ENCODE measurements around the gene ITPK1.
A peak's percentile ranks its signal among the peaks of the same experiment; 100 is the strongest.

Gene ITPK1

DNA sequence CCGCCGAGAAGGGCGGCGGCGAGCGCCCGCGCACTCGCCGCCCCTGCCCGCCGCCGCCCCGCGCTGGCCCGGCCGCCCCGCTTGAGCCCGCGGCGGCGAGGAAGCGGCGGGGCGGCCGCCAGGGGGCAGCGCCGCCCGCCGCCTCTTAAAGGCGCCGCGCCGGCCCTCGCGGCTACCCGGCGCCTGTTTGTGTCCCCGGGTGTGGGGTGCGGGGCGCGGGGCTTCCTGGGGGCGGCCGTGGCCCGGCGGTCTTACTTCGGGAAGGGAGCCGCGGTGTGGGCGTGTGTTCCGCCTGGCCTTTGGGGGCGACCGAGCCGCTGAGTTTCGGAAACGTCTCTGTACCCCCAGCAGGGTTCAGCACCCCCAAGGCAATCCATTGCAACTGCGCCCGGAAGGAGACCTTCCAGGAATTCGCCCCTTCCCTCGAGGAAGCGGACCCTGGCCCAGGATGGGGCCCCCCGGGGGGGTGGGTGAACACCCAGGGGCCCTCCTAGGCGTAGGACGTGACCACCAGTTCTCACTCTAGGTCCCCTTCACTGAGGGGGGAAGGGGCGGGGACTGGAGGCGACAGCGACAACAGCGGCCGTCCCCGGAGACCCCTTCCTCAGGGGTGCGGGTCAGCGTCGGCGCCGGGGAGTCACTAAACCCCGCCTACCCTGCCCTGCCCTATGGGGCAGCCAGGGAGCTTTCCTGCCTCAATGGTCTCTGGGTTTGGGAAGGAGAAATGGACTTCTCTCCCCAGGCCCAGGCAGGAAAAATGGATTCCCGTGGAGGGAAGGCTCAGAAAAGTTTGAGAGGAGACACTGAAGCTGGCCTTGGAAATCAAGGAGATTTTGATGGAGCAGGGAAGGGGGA lies at the start of gene ITPK1 (continued):
- TF ChIP-seq ZFP69B (tag by site-specific recombination; IDR thresholded peaks at IDR 0.05) = no peak
- 0 out of 2 replicates have a peak, but pooled peaks have one; percentile 41 for TF ChIP-seq KLF16 (tag by site-specific recombination; IDR thresholded peaks at IDR 0.05)
- TF ChIP-seq TRIM28 (IDR thresholded peaks at IDR 0.05; ENCODE audit: borderline replicate concordance, low read length) = no peak
- no peak for TF ChIP-seq ZNF76 (tag by site-specific recombination; IDR thresholded peaks at IDR 0.05; ENCODE audit: borderline replicate concordance, low read depth)
- TF ChIP-seq, protein P1, sequence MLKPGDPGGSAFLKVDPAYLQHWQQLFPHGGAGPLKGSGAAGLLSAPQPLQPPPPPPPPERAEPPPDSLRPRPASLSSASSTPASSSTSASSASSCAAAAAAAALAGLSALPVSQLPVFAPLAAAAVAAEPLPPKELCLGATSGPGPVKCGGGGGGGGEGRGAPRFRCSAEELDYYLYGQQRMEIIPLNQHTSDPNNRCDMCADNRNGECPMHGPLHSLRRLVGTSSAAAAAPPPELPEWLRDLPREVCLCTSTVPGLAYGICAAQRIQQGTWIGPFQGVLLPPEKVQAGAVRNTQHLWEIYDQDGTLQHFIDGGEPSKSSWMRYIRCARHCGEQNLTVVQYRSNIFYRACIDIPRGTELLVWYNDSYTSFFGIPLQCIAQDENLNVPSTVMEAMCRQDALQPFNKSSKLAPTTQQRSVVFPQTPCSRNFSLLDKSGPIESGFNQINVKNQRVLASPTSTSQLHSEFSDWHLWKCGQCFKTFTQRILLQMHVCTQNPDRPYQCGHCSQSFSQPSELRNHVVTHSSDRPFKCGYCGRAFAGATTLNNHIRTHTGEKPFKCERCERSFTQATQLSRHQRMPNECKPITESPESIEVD (tag by site-specific recombination; IDR thresholded peaks at IDR 0.05) = no peak
- no peak for TF ChIP-seq KLF10 (tag by site-specific recombination; IDR thresholded peaks at IDR 0.05)
- TF ChIP-seq ZNF621 (tag by site-specific recombination; IDR thresholded peaks at IDR 0.05) = no peak
- TF ChIP-seq, protein P2, sequence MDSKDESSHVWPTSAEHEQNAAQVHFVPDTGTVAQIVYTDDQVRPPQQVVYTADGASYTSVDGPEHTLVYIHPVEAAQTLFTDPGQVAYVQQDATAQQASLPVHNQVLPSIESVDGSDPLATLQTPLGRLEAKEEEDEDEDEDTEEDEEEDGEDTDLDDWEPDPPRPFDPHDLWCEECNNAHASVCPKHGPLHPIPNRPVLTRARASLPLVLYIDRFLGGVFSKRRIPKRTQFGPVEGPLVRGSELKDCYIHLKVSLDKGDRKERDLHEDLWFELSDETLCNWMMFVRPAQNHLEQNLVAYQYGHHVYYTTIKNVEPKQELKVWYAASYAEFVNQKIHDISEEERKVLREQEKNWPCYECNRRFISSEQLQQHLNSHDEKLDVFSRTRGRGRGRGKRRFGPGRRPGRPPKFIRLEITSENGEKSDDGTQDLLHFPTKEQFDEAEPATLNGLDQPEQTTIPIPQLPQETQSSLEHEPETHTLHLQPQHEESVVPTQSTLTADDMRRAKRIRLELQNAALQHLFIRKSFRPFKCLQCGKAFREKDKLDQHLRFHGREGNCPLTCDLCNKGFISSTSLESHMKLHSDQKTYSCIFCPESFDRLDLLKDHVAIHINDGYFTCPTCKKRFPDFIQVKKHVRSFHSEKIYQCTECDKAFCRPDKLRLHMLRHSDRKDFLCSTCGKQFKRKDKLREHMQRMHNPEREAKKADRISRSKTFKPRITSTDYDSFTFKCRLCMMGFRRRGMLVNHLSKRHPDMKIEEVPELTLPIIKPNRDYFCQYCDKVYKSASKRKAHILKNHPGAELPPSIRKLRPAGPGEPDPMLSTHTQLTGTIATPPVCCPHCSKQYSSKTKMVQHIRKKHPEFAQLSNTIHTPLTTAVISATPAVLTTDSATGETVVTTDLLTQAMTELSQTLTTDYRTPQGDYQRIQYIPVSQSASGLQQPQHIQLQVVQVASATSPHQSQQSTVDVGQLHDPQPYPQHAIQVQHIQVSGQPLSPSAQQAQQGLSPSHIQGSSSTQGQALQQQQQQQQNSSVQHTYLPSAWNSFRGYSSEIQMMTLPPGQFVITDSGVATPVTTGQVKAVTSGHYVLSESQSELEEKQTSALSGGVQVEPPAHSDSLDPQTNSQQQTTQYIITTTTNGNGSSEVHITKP (tag by site-specific recombination; IDR thresholded peaks at IDR 0.05) = peak; percentile 37
- TF ChIP-seq ZNF239 (tag by site-specific recombination; IDR thresholded peaks at IDR 0.05) = no peak
- TF ChIP-seq ZNF707 (tag by site-specific recombination; IDR thresholded peaks at IDR 0.05) = no peak
- TF ChIP-seq ZNF658 (tag by site-specific recombination; IDR thresholded peaks at IDR 0.05) = no peak
- no peak for TF ChIP-seq ZNF513 (tag by site-specific recombination; IDR thresholded peaks at IDR 0.05)
- no peak for TF ChIP-seq KLF8 (tag by site-specific recombination; IDR thresholded peaks at IDR 0.05)
- no peak for TF ChIP-seq OVOL3 (tag by site-specific recombination; IDR thresholded peaks at IDR 0.05)
- TF ChIP-seq ZNF221 (tag by site-specific recombination; IDR thresholded peaks at IDR 0.05; ENCODE audit: borderline replicate concordance) = no peak
- TF ChIP-seq ZNF449 (tag by site-specific recombination; IDR thresholded peaks at IDR 0.05) = no peak
- no peak for TF ChIP-seq GLI2 (tag by site-specific recombination; IDR thresholded peaks at IDR 0.05; ENCODE audit: borderline replicate concordance, low read depth)
- no peak; the same call in none of the 2 replicates for TF ChIP-seq ZFHX2 (tag by site-specific recombination; conservative IDR thresholded peaks at IDR 0.05)
- TF ChIP-seq, protein P3, sequence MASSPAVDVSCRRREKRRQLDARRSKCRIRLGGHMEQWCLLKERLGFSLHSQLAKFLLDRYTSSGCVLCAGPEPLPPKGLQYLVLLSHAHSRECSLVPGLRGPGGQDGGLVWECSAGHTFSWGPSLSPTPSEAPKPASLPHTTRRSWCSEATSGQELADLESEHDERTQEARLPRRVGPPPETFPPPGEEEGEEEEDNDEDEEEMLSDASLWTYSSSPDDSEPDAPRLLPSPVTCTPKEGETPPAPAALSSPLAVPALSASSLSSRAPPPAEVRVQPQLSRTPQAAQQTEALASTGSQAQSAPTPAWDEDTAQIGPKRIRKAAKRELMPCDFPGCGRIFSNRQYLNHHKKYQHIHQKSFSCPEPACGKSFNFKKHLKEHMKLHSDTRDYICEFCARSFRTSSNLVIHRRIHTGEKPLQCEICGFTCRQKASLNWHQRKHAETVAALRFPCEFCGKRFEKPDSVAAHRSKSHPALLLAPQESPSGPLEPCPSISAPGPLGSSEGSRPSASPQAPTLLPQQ (tag by site-specific recombination; IDR thresholded peaks at IDR 0.05) = 0 out of 2 replicates have a peak, but pooled peaks have one; percentile 26
- peak; percentile 77 for TF ChIP-seq ZNF341 (tag by site-specific recombination; IDR thresholded peaks at IDR 0.05; ENCODE audit: low read depth)
- TF ChIP-seq ZBTB6 (tag by site-specific recombination; IDR thresholded peaks at IDR 0.05) = no peak
- no peak for TF ChIP-seq ZNF157 (tag by site-specific recombination; IDR thresholded peaks at IDR 0.05)
- peak; percentile 68 for TF ChIP-seq ZNF398 (tag by site-specific recombination; IDR thresholded peaks at IDR 0.05)
- peak; percentile 39; the same call in 1 of the 2 replicates for TF ChIP-seq ZNF18 (tag by site-specific recombination; IDR thresholded peaks at IDR 0.05)
